ENCODE measurements around the gene UNC13D. TPM values are rescaled to one million over a fixed set of nuclear protein-coding genes. Genes with fewer than 3 reads are reported as not detected.

UNC13D gene
- polyA plus RNA-seq, 3 donors = 28.4 to 111 (median 53.3) TPM

- intact Hi-C loops (cut with micrococcal nuclease) = loop anchor here in 1 of 2 donors (5.0 kb wide), 1 partner anchor 37 kb away; no protein-coding TSS in a partner anchor
- Mint-ChIP-seq H3K9me3 (no peaks in the 10 kb centered on the region), H3K27ac (peak overlapping the region in 5 of 7 donors; percentile 35 to 63 (median 54)), H3K27me3 (ENCODE audit: low read depth in 3 of 3) (peaks cover 0 to 2% (median 0%) of the 10 kb centered on the region in 3 donors), H3K4me3 (no peak overlapping the region), H3K4me1 (peaks cover 30% of the 10 kb centered on the region), H3K36me3 (peaks cover 53 to 79% of the 10 kb centered on the region in 2 donors)
- 100% methylated on average over 1 of the region's 7 CpGs for WGBS (ENCODE audit: insufficient coverage)
- TF ChIP-seq CTCF (IDR thresholded peaks at IDR 0.05) = no peak
- no peak for DNase-seq
- H3K4me2 ChIP-seq (replicated peaks; ENCODE audit: extremely low read depth, low read length, poor library complexity, severe bottlenecking) = no peak overlapping the region
- peak overlapping the region in 1 of 2 donors; percentile 22 for H3K27ac ChIP-seq (ENCODE audit: low read depth in 1 of 2, low read length in 2 of 2)
- H3K4me1 ChIP-seq (ENCODE audit: control insufficient read depth in 1 of 2, insufficient read depth in 2 of 2, low read length in 2 of 2) = peaks cover 14 to 29% of the 10 kb centered on the region in 2 donors
- peaks cover 62 to 88% of the 10 kb centered on the region in 2 donors for H3K36me3 ChIP-seq (replicated peaks in 1 of 2; ENCODE audit: control insufficient read depth in 1 of 2, insufficient read depth in 2 of 2, low read length in 2 of 2)
- H3K9ac ChIP-seq (ENCODE audit: insufficient read depth, low read length, poor library complexity, severe bottlenecking) = no peak overlapping the region
- no peak overlapping the region for H3K4me3 ChIP-seq (replicated peaks in 1 of 3; ENCODE audit: low read depth in 2 of 3, low read length in 3 of 3)
- peaks cover 75% of the 10 kb centered on the region for H4K20me1 ChIP-seq (ENCODE audit: insufficient read depth, low read length)
- H3K9me3 ChIP-seq (replicated peaks in 1 of 2; ENCODE audit: control insufficient read depth in 1 of 2, insufficient read depth in 1 of 2, low read length in 2 of 2) = no peaks in the 10 kb centered on the region
- H2AFZ ChIP-seq (ENCODE audit: insufficient read depth, low read depth, low read length, poor library complexity, severe bottlenecking) = no peak overlapping the region
- H3K79me2 ChIP-seq (ENCODE audit: insufficient read depth, low read length) = no peaks in the 10 kb centered on the region
- no peaks in the 10 kb centered on the region for H3K27me3 ChIP-seq (ENCODE audit: control insufficient read depth in 2 of 2, insufficient read depth in 2 of 2, low read length in 2 of 2)
Observed at GRCh38 chr17:75829747-75830146, 14.5 kb downstream of the UNC13D start.

DNA sequence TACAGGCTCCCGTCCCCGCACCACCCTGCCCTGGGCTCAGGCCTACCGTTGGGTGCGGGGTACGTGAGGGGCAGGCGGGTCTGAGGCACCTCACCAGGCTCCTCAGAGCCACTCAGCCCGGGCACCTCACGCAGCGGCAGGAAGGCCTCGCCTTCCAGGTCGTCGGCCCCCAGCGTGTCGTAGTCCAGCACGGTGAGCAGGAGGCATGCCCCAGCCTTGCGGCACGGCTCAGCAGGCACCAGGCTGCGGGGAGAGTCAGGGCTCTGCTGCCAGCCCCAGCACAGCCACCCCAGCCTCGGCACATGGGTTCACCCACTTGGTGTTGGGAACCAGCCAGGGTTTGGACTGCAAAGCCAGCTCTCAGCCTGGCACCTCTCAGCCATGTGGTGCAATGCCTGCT lies 15.5 kb downstream of the UNC13D start:
- DNase-seq = no peak
- Mint-ChIP-seq H3K4me1 (peaks cover 25% of the 10 kb centered on the region), H3K27me3 (ENCODE audit: low read depth in 3 of 3) (no peaks in the 10 kb centered on the region), H3K9me3 (no peaks in the 10 kb centered on the region), H3K4me3 (no peak overlapping the region), H3K27ac (no peak overlapping the region), H3K36me3 (peaks cover 49 to 74% of the 10 kb centered on the region in 2 donors)
- Histone ChIP-seq H3K4me3 (replicated peaks in 1 of 3; ENCODE audit: low read depth in 2 of 3, low read length in 3 of 3) (no peak overlapping the region), H3K9ac (ENCODE audit: insufficient read depth, low read length, poor library complexity, severe bottlenecking) (no peak overlapping the region), H3K27ac (ENCODE audit: low read depth in 1 of 2, low read length in 2 of 2) (peak overlapping the region in 1 of 2 donors; percentile 5), H3K4me1 (ENCODE audit: control insufficient read depth in 1 of 2, insufficient read depth in 2 of 2, low read length in 2 of 2) (peaks cover 14 to 23% of the 10 kb centered on the region in 2 donors), H3K36me3 (replicated peaks in 1 of 2; ENCODE audit: control insufficient read depth in 1 of 2, insufficient read depth in 2 of 2, low read length in 2 of 2) (peaks cover 52 to 87% of the 10 kb centered on the region in 2 donors), H4K20me1 (ENCODE audit: insufficient read depth, low read length) (peaks cover 67% of the 10 kb centered on the region), H3K27me3 (ENCODE audit: control insufficient read depth in 2 of 2, insufficient read depth in 2 of 2, low read length in 2 of 2) (no peaks in the 10 kb centered on the region), H3K4me2 (replicated peaks; ENCODE audit: extremely low read depth, low read length, poor library complexity, severe bottlenecking) (no peak overlapping the region), H3K9me3 (replicated peaks in 1 of 2; ENCODE audit: control insufficient read depth in 1 of 2, insufficient read depth in 1 of 2, low read length in 2 of 2) (no peaks in the 10 kb centered on the region), H3K79me2 (ENCODE audit: insufficient read depth, low read length) (no peaks in the 10 kb centered on the region), H2AFZ (ENCODE audit: insufficient read depth, low read depth, low read length, poor library complexity, severe bottlenecking) (no peak overlapping the region)
- 96% methylated on average over 19 of the region's 19 CpGs for WGBS (ENCODE audit: insufficient coverage)
- intact Hi-C loops (cut with micrococcal nuclease) = loop anchor here in 1 of 2 donors (5.0 kb wide), 1 partner anchor 36 kb away; no protein-coding TSS in a partner anchor
- no peak for TF ChIP-seq CTCF (IDR thresholded peaks at IDR 0.05)
